Mesendoderm (in vitro differentiated cells): Measurements from ENCODE around the gene DLG2.

ENCODE experiments used
- DNase-seq: peaks from one replicate; pipeline ENCODE4 v3.0.0; 2013
- H2AK5ac ChIP-seq: 2 replicates; pipeline ENCODE4 v1.6.1; 2013; ENCODE audit warnings: low read length, inconsistent platforms
- H2BK120ac ChIP-seq: 2 replicates; pipeline ENCODE4 v1.6.1; 2013; ENCODE audit warnings: low read depth, mild to moderate bottlenecking, low read length, moderate library complexity, mixed read lengths
- H2BK15ac ChIP-seq: replicated peaks from 2 replicates; pipeline ENCODE4 v1.6.1; 2013; ENCODE audit warnings: low read depth, mild to moderate bottlenecking, moderate library complexity
- H2BK5ac ChIP-seq: 2 replicates; pipeline ENCODE4 v1.6.1; 2013; ENCODE audit warnings: low read length, inconsistent platforms
- H3K18ac ChIP-seq: 2 replicates; pipeline ENCODE4 v1.6.1; 2013; ENCODE audit warnings: mild to moderate bottlenecking, low read length, mixed read lengths
- H3K23ac ChIP-seq: one replicate; pipeline ENCODE4 v1.6.1; 2013; ENCODE audit warnings: low read length
- H3K27ac ChIP-seq: 2 replicates; pipeline ENCODE4 v1.5.1; 2013; ENCODE audit warnings: low read depth, mild to moderate bottlenecking, inconsistent platforms, low read length, moderate library complexity
- H3K27me3 ChIP-seq: 2 replicates; pipeline ENCODE4 v1.6.1; 2013; ENCODE audit warnings: low read length, control low read depth, mild to moderate bottlenecking, inconsistent platforms; ENCODE audit not compliant: insufficient read depth, poor library complexity
- H3K36me3 ChIP-seq: 2 replicates; pipeline ENCODE4 v1.6.1; 2013; ENCODE audit warnings: low read length, inconsistent platforms; ENCODE audit not compliant: control insufficient read depth, insufficient read depth
- H3K4ac ChIP-seq: one replicate; pipeline ENCODE4 v1.6.1; 2013; ENCODE audit warnings: low read depth, mild to moderate bottlenecking, low read length, moderate library complexity
- H3K4me1 ChIP-seq: 2 replicates; pipeline ENCODE4 v1.6.1; 2013; ENCODE audit warnings: low read depth, low read length, inconsistent platforms; ENCODE audit not compliant: control insufficient read depth
- H3K4me2 ChIP-seq: 2 replicates; pipeline ENCODE4 v1.6.1; 2013; ENCODE audit warnings: low read length
- H3K4me3 ChIP-seq: 2 replicates; pipeline ENCODE4 v1.5.1; 2013; ENCODE audit warnings: mild to moderate bottlenecking, low read length
- H3K56ac ChIP-seq: one replicate; pipeline ENCODE4 v1.6.1; 2013; ENCODE audit warnings: low read length
- H3K79me1 ChIP-seq: 2 replicates; pipeline ENCODE4 v1.6.1; 2013; ENCODE audit warnings: low read length, inconsistent platforms
- H3K79me2 ChIP-seq: 2 replicates; pipeline ENCODE4 v1.6.1; 2013; ENCODE audit warnings: mild to moderate bottlenecking, low read length; ENCODE audit not compliant: control insufficient read depth, insufficient read depth
- H3K9ac ChIP-seq: 2 replicates; pipeline ENCODE4 v1.6.1; 2013; ENCODE audit warnings: low read length, inconsistent platforms
- H4K5ac ChIP-seq: one replicate; pipeline ENCODE4 v1.6.1; 2013; ENCODE audit warnings: low read length
- H4K8ac ChIP-seq: one replicate; pipeline ENCODE4 v1.6.1; 2013; ENCODE audit warnings: low read depth, mild to moderate bottlenecking, control low read depth, low read length, moderate library complexity
- WGBS: extraction: QIAGEN DNeasy Blood & Tissue Kit; methylation state at CpG from one replicate; pipeline ENCODE4 v1.1.7; 2013; ENCODE audit warnings: low lambda C conversion rate, missing lambda C conversion rate; ENCODE audit not compliant: insufficient coverage; ENCODE audit errors: extremely low coverage; 5-methylcytosine and 5-hydroxymethylcytosine counted together

Gene DLG2

DNA sequence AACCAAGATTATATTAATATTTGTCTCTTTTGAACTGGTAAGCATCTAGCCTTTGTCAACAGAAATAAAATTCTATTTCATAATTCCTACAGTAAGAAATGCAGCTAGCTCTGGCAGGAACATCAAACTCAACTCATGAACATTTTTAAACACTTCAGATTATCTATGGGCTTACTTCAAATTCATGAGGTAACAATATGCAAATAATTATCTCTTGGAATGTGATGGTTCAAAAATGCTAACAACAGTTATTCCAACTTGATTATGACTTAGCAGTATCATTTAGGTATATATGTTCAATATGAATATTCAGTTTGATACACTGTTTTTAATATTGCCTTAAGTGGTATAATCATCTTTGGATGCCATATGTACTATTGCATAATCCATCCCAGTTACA is 1237.4 kb downstream of the DLG2 start:
- no peak for DNase-seq
- H4K5ac ChIP-seq: no peak overlapping the region
- no peaks in the 10 kb centered on the region for H3K27me3 ChIP-seq
- H2BK15ac ChIP-seq: no peak overlapping the region
- no peak overlapping the region for H3K18ac ChIP-seq
- H2BK120ac ChIP-seq: no peak overlapping the region
- no peak overlapping the region for H3K9ac ChIP-seq
- no peaks in the 10 kb centered on the region for H3K36me3 ChIP-seq
- no peak overlapping the region for H3K27ac ChIP-seq
- H2BK5ac ChIP-seq: no peak overlapping the region
- H3K79me1 ChIP-seq: no peaks in the 10 kb centered on the region
- H3K56ac ChIP-seq: no peak overlapping the region
- no peaks in the 10 kb centered on the region for H3K4me1 ChIP-seq
- no peak overlapping the region for H4K8ac ChIP-seq
- no peak overlapping the region for H3K4ac ChIP-seq
- no peak overlapping the region for H2AK5ac ChIP-seq
- H3K79me2 ChIP-seq: no peaks in the 10 kb centered on the region
- no peak overlapping the region for H3K4me2 ChIP-seq
- no peak overlapping the region for H3K4me3 ChIP-seq
- H3K23ac ChIP-seq: no peak overlapping the region

DNA sequence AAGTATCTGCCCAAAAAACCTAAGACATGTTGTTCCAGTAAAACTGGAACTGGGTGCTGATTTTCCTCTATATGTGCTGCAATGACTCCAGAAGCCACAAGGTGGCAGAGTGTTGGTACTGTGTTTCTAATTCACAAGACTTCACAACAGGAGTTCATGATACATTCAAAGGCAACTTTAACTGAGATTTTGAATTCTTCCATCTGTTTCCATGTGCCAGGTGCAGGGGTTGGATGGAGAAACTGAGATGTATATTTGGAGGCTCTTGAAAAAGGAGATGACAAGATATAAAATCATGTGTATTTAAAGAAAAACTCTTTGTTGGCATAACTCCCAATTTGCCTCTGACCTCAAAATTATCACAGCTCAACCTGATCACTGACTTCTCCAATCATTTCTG is 1242.4 kb downstream of the DLG2 start:
- H2BK15ac ChIP-seq: no peak overlapping the region
- no peak overlapping the region for H3K4ac ChIP-seq
- H2BK120ac ChIP-seq: no peak overlapping the region
- DNase-seq: peak; percentile 64
- H3K9ac ChIP-seq: no peak overlapping the region
- no peaks in the 10 kb centered on the region for H3K79me2 ChIP-seq
- no peaks in the 10 kb centered on the region for H3K36me3 ChIP-seq
- no peak overlapping the region for H2AK5ac ChIP-seq
- no peak overlapping the region for H4K8ac ChIP-seq
- H4K5ac ChIP-seq: no peak overlapping the region
- H3K4me3 ChIP-seq: no peak overlapping the region
- H3K27ac ChIP-seq: no peak overlapping the region
- no peaks in the 10 kb centered on the region for H3K4me1 ChIP-seq
- H3K23ac ChIP-seq: no peak overlapping the region
- H2BK5ac ChIP-seq: no peak overlapping the region
- H3K18ac ChIP-seq: no peak overlapping the region
- no peak overlapping the region for H3K4me2 ChIP-seq
- no peaks in the 10 kb centered on the region for H3K79me1 ChIP-seq
- H3K56ac ChIP-seq: no peak overlapping the region
- no peaks in the 10 kb centered on the region for H3K27me3 ChIP-seq

DNA sequence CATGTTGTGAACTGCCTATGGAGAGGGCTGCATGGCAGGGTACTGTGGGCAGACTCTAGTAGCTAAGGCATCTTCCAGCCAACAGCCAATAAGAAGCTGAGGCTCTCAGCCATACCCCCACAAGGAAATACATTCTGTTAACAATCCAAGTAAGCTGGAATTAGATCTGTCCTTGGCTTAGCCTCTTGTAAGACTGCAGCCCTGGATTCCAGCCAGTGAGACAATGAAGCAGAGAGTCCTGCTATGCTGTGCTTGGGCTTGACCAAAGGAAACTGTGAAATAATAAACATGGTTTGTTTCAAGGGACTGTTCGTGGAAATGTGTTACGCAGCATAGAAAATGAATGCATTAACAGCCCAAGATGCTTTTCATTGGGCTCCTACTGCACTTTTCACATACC is 1243.6 kb downstream of the DLG2 start:
- Histone ChIP-seq H3K9ac (no peak overlapping the region), H3K27ac (no peak overlapping the region), H3K4ac (no peak overlapping the region), H3K4me2 (no peak overlapping the region), H3K56ac (no peak overlapping the region), H4K5ac (no peak overlapping the region), H3K4me3 (no peak overlapping the region), H3K36me3 (no peaks in the 10 kb centered on the region), H3K79me1 (no peaks in the 10 kb centered on the region), H3K27me3 (no peaks in the 10 kb centered on the region), H4K8ac (no peak overlapping the region), H3K4me1 (no peaks in the 10 kb centered on the region), H3K79me2 (no peaks in the 10 kb centered on the region), H2BK5ac (no peak overlapping the region), H2BK120ac (no peak overlapping the region), H2BK15ac (no peak overlapping the region), H2AK5ac (no peak overlapping the region), H3K18ac (no peak overlapping the region), H3K23ac (no peak overlapping the region)
- DNase-seq: no peak
- no CpG with 5 or more reads among the region's 2 CpGs for WGBS

DNA sequence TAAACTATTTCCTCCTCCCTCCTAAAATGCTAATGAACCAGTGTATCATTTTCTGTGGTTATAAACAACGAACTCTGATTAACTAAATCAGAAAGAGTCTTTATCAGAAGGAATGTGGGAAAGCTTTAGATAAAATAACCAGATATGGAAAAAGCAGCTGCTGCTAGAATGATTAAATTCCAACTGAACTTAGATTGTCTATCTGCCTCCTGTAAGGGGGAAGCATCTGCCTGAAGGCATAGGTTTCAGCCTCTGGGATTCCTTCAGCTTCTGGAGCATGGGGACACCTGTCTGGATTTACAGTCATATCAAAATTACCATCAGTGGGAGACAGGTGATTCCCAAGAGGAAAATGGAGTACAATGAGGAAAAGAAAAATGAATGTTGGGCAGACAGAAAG is 1245.5 kb downstream of the DLG2 start:
- peak; percentile 31 for DNase-seq
- H3K23ac ChIP-seq: no peak overlapping the region
- H3K4me2 ChIP-seq: no peak overlapping the region
- H3K27me3 ChIP-seq: no peaks in the 10 kb centered on the region
- WGBS: no CpG with 5 or more reads among the region's 1 CpG
- no peaks in the 10 kb centered on the region for H3K79me1 ChIP-seq
- no peaks in the 10 kb centered on the region for H3K79me2 ChIP-seq
- no peaks in the 10 kb centered on the region for H3K36me3 ChIP-seq
- H3K4me1 ChIP-seq: no peaks in the 10 kb centered on the region
- no peak overlapping the region for H3K18ac ChIP-seq
- H4K5ac ChIP-seq: no peak overlapping the region
- H3K27ac ChIP-seq: no peak overlapping the region
- no peak overlapping the region for H2BK15ac ChIP-seq
- H3K4me3 ChIP-seq: no peak overlapping the region
- no peak overlapping the region for H4K8ac ChIP-seq
- no peak overlapping the region for H3K4ac ChIP-seq
- H3K56ac ChIP-seq: no peak overlapping the region
- H2AK5ac ChIP-seq: no peak overlapping the region
- no peak overlapping the region for H2BK120ac ChIP-seq
- H2BK5ac ChIP-seq: no peak overlapping the region
- no peak overlapping the region for H3K9ac ChIP-seq

DNA sequence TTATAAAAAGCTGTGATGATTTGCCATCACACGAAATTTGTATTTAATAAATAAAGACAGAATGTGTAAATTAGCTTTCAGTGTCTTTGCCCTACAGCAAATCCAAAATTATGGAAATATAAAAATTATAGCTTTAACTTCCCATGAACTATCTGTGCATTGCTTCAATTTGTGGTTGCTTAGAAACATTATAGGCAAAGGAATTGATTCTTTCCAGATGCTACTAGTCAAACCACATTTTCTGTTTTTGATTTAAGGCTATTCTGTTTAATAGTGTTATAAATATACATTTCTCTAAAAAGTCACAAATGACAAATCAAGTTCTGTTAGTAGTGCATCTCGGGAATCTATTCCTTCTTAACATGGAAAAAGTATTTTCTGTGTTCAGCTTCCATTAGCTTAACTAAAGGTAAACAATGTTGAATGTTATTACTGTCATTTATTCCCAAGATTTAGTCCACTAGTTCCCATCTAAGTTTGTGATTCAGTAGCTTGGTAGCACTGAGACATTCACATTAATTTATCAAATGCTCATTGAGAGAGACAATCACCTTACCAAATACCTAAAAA is 1254.7 kb downstream of the DLG2 start:
- H2BK5ac ChIP-seq: no peak overlapping the region
- no peak overlapping the region for H3K18ac ChIP-seq
- no peak overlapping the region for H2BK15ac ChIP-seq
- no peak overlapping the region for H3K23ac ChIP-seq
- no peak overlapping the region for H2BK120ac ChIP-seq
- H3K36me3 ChIP-seq: no peaks in the 10 kb centered on the region
- no peak overlapping the region for H4K5ac ChIP-seq
- H3K9ac ChIP-seq: no peak overlapping the region
- H2AK5ac ChIP-seq: no peak overlapping the region
- no peak overlapping the region for H4K8ac ChIP-seq
- no peak overlapping the region for H3K4me2 ChIP-seq
- H3K27ac ChIP-seq: no peak overlapping the region
- WGBS: no CpG with 5 or more reads among the region's 2 CpGs
- no peaks in the 10 kb centered on the region for H3K4me1 ChIP-seq
- H3K4me3 ChIP-seq: no peak overlapping the region
- H3K27me3 ChIP-seq: no peaks in the 10 kb centered on the region
- H3K79me1 ChIP-seq: no peaks in the 10 kb centered on the region
- no peak for DNase-seq
- no peaks in the 10 kb centered on the region for H3K79me2 ChIP-seq
- no peak overlapping the region for H3K4ac ChIP-seq
- no peak overlapping the region for H3K56ac ChIP-seq

DNA sequence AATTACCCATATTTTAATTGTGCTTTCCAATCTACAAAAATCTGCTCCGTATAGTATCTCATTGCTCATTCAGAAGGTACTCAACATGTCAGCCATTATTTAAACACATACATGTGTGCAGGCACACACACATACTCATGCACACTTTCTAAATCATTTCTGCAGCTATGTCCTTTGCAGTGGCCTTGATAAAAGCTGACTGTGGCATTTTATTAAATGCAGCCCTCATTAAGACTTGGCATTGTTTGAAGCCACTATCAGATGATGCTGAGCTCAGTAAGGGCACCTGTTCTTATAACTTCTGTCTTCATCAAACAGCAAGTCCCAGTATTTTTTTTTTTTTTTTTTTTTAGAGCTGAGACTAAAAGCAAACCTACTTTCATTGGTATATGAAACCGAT is 1269.1 kb downstream of the DLG2 start:
- no peak overlapping the region for H3K56ac ChIP-seq
- DNase-seq: no peak
- H4K8ac ChIP-seq: no peak overlapping the region

More for the DNA sequence above, 1269.1 kb downstream of the DLG2 start:
- no peaks in the 10 kb centered on the region for H3K27me3 ChIP-seq
- H3K4ac ChIP-seq: no peak overlapping the region
- no peak overlapping the region for H3K18ac ChIP-seq
- no peak overlapping the region for H2AK5ac ChIP-seq
- no CpG with 5 or more reads among the region's 2 CpGs for WGBS
- H3K4me3 ChIP-seq: no peak overlapping the region
- no peak overlapping the region for H3K27ac ChIP-seq
- no peak overlapping the region for H3K4me2 ChIP-seq
- H4K5ac ChIP-seq: no peak overlapping the region
- no peak overlapping the region for H2BK120ac ChIP-seq
- H3K23ac ChIP-seq: no peak overlapping the region
- H2BK15ac ChIP-seq: no peak overlapping the region
- H2BK5ac ChIP-seq: no peak overlapping the region
- H3K79me1 ChIP-seq: no peaks in the 10 kb centered on the region
- H3K36me3 ChIP-seq: no peaks in the 10 kb centered on the region
- H3K4me1 ChIP-seq: no peaks in the 10 kb centered on the region
- H3K9ac ChIP-seq: no peak overlapping the region
- H3K79me2 ChIP-seq: no peaks in the 10 kb centered on the region
